Natural killer cell treated with Interleukin-12 subunit alpha and Interleukin-12 subunit beta and Interleukin-15 and Interleukin-18, amount 100 ng/mL, for 72 hours (primary cell): ENCODE results near the gene CDK15. TPM values are rescaled to one million over a fixed set of nuclear protein-coding genes. Genes with fewer than 3 reads are reported as not detected.
A peak's percentile ranks its signal among the peaks of the same experiment; 100 is the strongest.

Experiments used
- ATAC-seq, 2 donors: fragments of 150-1000 bp; cut with Tn5 transposase in 1 of 2; sonication (Bioruptor Pico), chemical (Tn5 transposase) in 1 of 2; 2 replicates each; pipeline ENCODE4 v1.10.0; 2021
- DNase-seq: peaks from one replicate; pipeline ENCODE4 v3.0.0; 2022; ENCODE audit warnings: low spot score
- H3K27ac Mint-ChIP-seq, 2 donors: 1 replicate in 1 of 2; 2 replicates in 1 of 2; pipeline ENCODE4 v1.8.0; 2022; ENCODE audit warnings: mixed read lengths in 2 of 2, mild to moderate bottlenecking in 1 of 2, moderate library complexity in 1 of 2
- H3K27me3 Mint-ChIP-seq, 2 donors: 1 replicate in 1 of 2; 2 replicates in 1 of 2; pipeline ENCODE4 v1.8.0; 2022; ENCODE audit warnings: mixed read lengths in 2 of 2
- H3K36me3 Mint-ChIP-seq: one replicate; pipeline ENCODE4 v1.8.0; 2022; ENCODE audit warnings: mixed read lengths
- H3K4me1 Mint-ChIP-seq, 2 donors: 1 replicate in 1 of 2; 2 replicates in 1 of 2; pipeline ENCODE4 v1.8.0; 2022; ENCODE audit warnings: low read depth in 2 of 2, mixed read lengths in 2 of 2, mild to moderate bottlenecking in 1 of 2
- H3K4me3 Mint-ChIP-seq: one replicate; pipeline ENCODE4 v1.8.0; 2022; ENCODE audit warnings: mixed read lengths
- H3K9me3 Mint-ChIP-seq: 2 replicates; pipeline ENCODE4 v1.8.0; 2022; ENCODE audit warnings: mixed read lengths
- total RNA-seq, 2 donors: library from RNA; stranded (reverse); gene quantifications; one replicate each; pipeline ENCODE4 v1.2.3, GENCODE V29; 2022

Gene CDK15
- total RNA-seq, 2 donors from 2014 or later = not detected

DNA sequence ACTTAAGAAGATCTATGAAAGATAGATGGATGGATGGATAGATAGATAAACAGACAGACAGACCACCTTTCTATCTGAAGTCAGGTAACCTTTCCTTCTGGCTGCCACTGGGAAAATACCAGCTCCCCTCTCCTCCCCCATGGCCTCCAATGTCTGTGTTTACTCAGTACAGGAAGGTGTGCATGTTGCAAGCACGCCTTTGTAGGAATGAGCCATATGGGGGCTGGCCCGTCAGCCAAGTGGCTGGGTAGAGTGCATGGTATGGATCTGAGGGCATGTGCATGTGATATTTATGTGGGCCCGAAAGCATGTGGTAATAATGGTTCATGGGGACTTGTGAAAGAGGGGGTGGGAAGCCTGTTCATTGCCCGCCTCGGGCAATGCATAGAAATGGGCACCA lies 118.1 kb downstream of the CDK15 start:
- Mint-ChIP-seq H3K36me3 (no peaks in the 10 kb centered on the region), H3K4me1 (no peaks in the 10 kb centered on the region), H3K9me3 (no peaks in the 10 kb centered on the region), H3K27me3 (peaks cover 24 to 40% of the 10 kb centered on the region in 2 donors), H3K27ac (no peak overlapping the region), H3K4me3 (no peak overlapping the region)
- no peak for ATAC-seq
- DNase-seq = no peak

DNA sequence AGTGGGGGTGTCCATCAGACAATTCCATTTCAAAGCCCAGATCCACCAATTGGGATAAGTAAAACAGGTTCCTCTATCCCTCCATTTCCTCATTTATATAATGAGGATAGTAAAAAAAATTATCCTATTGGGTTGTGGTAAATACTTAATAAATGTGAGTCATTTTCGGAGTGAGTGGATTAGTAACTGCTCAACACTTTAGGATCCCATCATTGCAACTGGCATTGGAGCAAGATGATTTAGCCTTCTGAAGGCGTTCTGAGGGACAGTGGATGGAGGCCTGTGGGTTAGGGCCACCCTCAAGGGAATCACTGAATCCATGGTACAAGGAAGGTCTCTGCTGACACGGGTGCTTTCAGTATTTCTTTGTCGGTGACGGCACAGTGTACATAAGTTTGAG lies 118.7 kb downstream of the CDK15 start:
- Mint-ChIP-seq H3K4me1 (no peaks in the 10 kb centered on the region), H3K36me3 (no peaks in the 10 kb centered on the region), H3K9me3 (no peaks in the 10 kb centered on the region), H3K27ac (no peak overlapping the region), H3K4me3 (no peak overlapping the region), H3K27me3 (peaks cover 24 to 40% of the 10 kb centered on the region in 2 donors)
- DNase-seq = no peak
- no peak for ATAC-seq

DNA sequence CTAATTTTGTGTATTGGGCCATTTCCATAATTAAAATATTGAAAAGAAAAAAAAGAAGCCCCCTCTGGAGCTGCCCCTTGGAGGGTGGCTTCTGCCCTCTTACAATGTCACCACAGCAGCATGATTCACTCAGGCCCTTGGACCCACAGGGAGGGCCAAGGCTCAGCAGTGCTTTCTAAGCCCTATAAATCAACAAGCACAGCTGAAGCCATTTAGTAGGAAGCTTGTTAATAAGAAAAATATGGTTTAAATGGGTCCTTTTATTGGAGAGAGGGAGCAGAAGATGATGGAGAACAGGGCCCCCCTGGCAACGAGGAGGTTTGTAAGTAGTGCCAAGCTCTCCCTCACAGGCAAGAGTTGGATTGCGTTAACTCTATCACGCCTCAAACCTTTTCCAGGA lies 119.7 kb downstream of the CDK15 start:
- Mint-ChIP-seq H3K4me1 (peaks cover 0 to 3% of the 10 kb centered on the region in 2 donors), H3K27ac (no peak overlapping the region), H3K4me3 (no peak overlapping the region)

DNA sequence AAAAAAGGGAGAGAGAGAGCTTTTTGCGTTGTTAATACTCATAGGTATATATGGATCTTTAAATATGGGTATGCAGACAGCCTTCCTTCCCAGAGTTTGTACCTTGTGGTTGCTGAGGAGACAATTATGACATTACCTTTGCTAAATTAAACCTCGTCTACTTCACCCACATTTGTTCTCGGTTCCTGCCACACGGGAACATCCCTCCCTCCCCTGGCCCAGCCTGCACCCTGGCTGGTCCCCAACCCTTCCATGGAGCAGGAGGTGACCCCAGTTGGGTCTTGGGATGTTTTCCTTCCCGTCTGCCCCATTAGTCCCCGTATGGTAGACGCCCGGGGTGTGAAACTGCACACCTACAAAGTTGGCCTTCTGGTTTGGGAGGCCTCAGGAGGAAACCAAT lies 122.0 kb downstream of the CDK15 start:
- Mint-ChIP-seq H3K36me3 (no peaks in the 10 kb centered on the region), H3K9me3 (no peaks in the 10 kb centered on the region), H3K4me1 (peaks cover 0 to 3% of the 10 kb centered on the region in 2 donors), H3K27me3 (peaks cover 29 to 30% of the 10 kb centered on the region in 2 donors), H3K4me3 (no peak overlapping the region), H3K27ac (no peak overlapping the region)
- ATAC-seq (no peak), DNase-seq (no peak)

More for the DNA sequence above, 119.7 kb downstream of the CDK15 start:
- Mint-ChIP-seq H3K9me3 (no peaks in the 10 kb centered on the region), H3K36me3 (no peaks in the 10 kb centered on the region), H3K27me3 (peaks cover 26 to 33% of the 10 kb centered on the region in 2 donors)
- ATAC-seq = no peak
- DNase-seq = no peak

DNA sequence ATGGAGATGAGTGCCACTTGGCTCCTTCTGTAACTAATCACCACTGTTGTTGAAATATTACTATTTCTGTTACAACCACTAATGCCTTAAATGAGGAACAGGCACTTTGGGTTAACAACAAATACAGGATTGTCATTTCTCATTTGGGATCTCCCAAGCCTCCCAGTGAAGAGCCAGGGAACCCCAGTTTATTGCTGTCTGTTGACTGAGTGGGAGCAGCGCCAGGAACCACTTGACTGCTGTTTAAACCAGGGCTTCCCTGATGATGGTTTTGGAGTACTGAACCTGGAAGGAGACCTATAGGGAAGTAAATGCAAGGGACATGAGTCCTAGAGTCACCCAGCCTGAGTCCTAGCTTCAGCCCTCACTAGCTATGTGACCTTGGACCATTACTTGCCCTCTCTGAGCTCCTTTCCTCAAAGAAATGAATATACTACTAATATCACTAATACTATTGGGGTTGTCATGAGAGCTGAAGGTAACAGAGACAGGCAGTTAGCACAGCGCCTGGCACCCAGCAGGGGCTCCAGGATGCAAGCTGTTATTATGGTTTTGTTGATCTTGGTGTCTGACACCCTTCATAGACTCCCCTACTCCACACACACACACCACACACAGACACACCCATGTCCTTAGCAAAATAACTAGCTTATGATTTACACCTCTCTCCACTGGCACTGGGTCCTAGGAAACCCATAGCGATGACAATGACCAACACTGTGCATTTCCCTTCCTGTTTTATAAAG lies 123.1 kb downstream of the CDK15 start:
- peaks cover 27 to 36% of the 10 kb centered on the region in 2 donors for H3K27me3 Mint-ChIP-seq
- ATAC-seq (no peak), DNase-seq (no peak)
- peaks cover 0 to 3% of the 10 kb centered on the region in 2 donors for H3K4me1 Mint-ChIP-seq
- H3K27ac Mint-ChIP-seq = no peak overlapping the region
- no peak overlapping the region for H3K4me3 Mint-ChIP-seq
- H3K36me3 Mint-ChIP-seq = no peaks in the 10 kb centered on the region
- no peaks in the 10 kb centered on the region for H3K9me3 Mint-ChIP-seq

DNA sequence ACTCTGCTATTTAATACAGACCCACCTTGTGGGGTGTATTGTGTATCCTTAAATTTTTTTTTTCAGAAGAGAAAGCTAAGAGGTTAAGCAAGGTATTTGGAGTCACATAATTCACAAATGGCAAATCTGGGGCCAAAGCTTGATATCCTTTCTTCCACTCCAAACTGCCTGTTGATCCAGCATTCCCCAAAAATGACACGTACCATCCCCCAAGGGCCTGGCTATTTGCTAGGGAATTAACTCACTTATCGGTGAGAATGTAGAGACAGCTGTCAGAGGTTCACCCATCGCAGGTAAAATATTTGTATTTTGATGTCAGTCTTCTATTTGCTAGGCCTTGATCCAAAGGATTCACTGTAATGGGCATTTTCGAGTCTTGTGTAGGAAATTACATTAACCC lies 123.7 kb downstream of the CDK15 start:
- Mint-ChIP-seq H3K9me3 (no peaks in the 10 kb centered on the region), H3K4me3 (no peak overlapping the region), H3K27ac (no peak overlapping the region), H3K4me1 (peaks cover 0 to 3% of the 10 kb centered on the region in 2 donors), H3K27me3 (peaks cover 21 to 31% of the 10 kb centered on the region in 2 donors), H3K36me3 (no peaks in the 10 kb centered on the region)
- DNase-seq = no peak
- ATAC-seq = no peak

DNA sequence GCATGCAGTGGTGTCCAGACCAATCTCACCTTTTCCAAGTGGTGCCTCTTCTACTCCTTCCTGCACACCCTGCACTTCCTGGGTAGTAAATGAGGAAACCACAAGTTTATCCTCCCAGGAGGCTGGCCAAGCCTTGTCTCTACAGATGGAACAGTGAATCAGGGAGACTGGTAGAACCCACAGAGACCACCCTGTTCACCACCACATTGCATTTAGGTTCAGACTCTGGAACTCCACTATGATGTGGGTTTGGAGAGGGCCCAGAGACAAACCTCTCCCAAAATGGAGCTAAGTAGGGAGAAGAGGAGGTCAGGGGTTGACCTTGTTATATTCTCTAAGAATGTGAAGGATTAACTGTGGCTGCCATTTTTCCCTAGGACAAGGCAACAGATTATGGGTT lies 124.5 kb downstream of the CDK15 start:
- Mint-ChIP-seq H3K9me3 (no peaks in the 10 kb centered on the region), H3K27me3 (peaks cover 25 to 28% of the 10 kb centered on the region in 2 donors), H3K4me1 (peaks cover 0 to 3% of the 10 kb centered on the region in 2 donors), H3K4me3 (no peak overlapping the region), H3K27ac (no peak overlapping the region), H3K36me3 (no peaks in the 10 kb centered on the region)
- DNase-seq (no peak), ATAC-seq (no peak)

DNA sequence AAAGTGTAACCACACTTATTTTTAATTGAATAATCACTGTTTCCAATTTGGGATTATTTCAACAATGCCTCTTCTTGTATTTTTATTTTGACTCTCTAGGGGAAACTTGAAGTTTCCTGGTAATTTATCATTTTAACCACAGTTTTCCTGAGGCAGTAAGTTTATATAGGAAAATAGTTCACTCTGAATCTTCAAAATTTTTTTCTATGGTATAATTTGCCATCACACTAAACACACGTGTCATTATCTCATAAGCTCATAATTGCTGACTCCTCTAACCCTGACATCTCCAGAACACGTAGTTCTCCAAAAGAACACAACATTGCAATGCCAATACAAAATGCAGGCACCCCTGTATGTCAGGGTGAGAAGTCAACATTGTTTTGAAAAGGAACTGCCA lies 125.1 kb downstream of the CDK15 start:
- peaks cover 20 to 28% of the 10 kb centered on the region in 2 donors for H3K27me3 Mint-ChIP-seq
- peaks cover 0 to 3% of the 10 kb centered on the region in 2 donors for H3K4me1 Mint-ChIP-seq
- ATAC-seq (no peak), DNase-seq (no peak)
- H3K27ac Mint-ChIP-seq = no peak overlapping the region
- H3K4me3 Mint-ChIP-seq = no peak overlapping the region
- no peaks in the 10 kb centered on the region for H3K9me3 Mint-ChIP-seq
- H3K36me3 Mint-ChIP-seq = no peaks in the 10 kb centered on the region

DNA sequence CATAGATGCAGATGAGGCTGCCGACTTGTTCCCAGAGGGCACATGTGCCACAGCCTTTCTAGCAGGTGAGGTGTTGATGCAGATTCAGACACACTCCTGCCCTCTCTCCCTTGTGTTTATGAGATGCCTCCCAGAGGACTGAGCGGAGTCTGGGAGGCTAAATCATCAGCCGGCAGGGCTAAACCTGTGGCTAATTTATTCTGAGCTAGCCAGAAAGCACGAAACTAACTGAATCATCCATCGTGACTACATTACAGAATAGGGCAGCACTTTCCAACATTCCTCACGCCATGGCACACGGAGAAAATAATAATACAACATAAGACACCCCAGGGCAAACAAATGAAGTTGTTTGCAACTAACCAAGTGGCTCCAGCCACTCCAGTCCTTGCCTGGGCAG lies 125.6 kb downstream of the CDK15 start:
- ATAC-seq = no peak

DNA sequence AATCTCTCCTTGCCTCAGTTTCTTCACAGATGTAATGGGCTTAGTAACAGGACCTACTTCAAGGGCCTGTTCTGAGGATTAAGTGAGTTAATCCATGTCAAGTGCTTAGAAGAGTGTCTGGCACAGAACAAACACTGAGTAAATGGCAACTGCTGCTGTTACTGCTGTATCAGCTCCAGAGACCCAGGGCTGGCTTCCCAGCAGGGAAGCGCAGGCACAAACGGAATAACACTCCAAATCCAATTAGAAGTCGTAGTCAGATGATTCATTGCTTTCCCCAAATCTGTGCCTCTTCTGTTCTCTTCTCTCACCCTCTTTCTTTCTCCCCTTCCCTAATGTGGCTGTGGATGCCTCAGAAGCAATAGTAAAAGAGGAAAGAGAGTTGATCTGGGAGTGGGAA lies 126.2 kb downstream of the CDK15 start:
- Mint-ChIP-seq H3K27me3 (peaks cover 22 to 25% of the 10 kb centered on the region in 2 donors), H3K9me3 (no peaks in the 10 kb centered on the region), H3K36me3 (no peaks in the 10 kb centered on the region), H3K4me1 (peaks cover 0 to 3% of the 10 kb centered on the region in 2 donors), H3K27ac (no peak overlapping the region), H3K4me3 (no peak overlapping the region)
- DNase-seq (no peak), ATAC-seq (no peak)

More for the DNA sequence above, 125.6 kb downstream of the CDK15 start:
- peaks cover 0 to 3% of the 10 kb centered on the region in 2 donors for H3K4me1 Mint-ChIP-seq
- DNase-seq = no peak
- no peak overlapping the region for H3K27ac Mint-ChIP-seq
- no peaks in the 10 kb centered on the region for H3K36me3 Mint-ChIP-seq
- no peak overlapping the region for H3K4me3 Mint-ChIP-seq
- H3K27me3 Mint-ChIP-seq = peaks cover 20 to 28% of the 10 kb centered on the region in 2 donors
- H3K9me3 Mint-ChIP-seq = no peaks in the 10 kb centered on the region

DNA sequence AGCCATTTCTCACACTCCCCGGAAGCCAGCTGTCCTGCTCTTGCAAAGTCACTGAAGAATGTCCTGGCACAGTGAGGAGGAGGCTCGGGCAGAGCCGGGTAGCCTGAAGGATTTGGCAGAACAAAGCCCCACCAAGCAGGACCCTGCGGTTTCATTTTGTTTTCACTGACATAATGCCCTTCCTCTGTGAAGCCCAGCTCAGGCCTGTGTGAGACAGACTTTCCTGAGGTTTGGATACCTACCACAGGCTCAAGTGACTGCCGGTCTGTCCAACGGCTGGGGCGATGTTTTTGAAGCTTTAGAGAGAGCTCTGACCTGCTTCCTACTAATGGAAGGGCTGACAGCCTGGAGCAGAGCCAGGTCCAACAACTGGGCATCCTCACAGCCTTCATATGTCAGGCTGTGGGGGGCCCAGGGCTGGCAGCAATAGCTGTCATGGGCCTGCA lies 127.5 kb downstream of the CDK15 start:
- peak in 1 of 2 donors; percentile 36 for ATAC-seq

DNA sequence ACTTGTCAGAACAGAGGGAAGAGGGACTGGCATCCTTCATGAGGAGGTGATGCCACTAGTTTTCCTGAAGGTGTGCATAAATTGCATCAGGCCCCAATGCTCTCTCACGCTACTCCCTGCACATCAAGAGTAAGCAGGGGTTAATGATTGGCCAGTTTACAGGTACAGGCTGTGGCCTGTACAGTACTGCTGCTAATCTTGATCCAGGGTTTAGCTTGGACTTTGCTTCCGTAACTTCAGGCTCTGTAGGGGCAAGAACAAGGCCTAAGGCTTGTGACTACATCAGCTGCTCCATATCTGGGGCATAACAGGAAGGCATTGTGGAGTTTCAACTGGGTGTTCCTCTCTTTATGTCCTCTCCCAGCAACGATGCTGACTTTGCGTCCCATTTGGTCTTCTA lies 130.5 kb downstream of the CDK15 start:
- Mint-ChIP-seq H3K4me1 (no peaks in the 10 kb centered on the region), H3K4me3 (no peak overlapping the region), H3K36me3 (no peaks in the 10 kb centered on the region), H3K27me3 (peaks cover 13 to 21% of the 10 kb centered on the region in 2 donors), H3K9me3 (no peaks in the 10 kb centered on the region), H3K27ac (no peak overlapping the region)
- ATAC-seq (no peak), DNase-seq (no peak)

More for the DNA sequence above, 127.5 kb downstream of the CDK15 start:
- Mint-ChIP-seq H3K27ac (no peak overlapping the region), H3K9me3 (no peaks in the 10 kb centered on the region), H3K27me3 (peaks cover 20 to 21% of the 10 kb centered on the region in 2 donors), H3K36me3 (no peaks in the 10 kb centered on the region), H3K4me3 (no peak overlapping the region), H3K4me1 (peaks cover 0 to 3% of the 10 kb centered on the region in 2 donors)
- no peak for DNase-seq

DNA sequence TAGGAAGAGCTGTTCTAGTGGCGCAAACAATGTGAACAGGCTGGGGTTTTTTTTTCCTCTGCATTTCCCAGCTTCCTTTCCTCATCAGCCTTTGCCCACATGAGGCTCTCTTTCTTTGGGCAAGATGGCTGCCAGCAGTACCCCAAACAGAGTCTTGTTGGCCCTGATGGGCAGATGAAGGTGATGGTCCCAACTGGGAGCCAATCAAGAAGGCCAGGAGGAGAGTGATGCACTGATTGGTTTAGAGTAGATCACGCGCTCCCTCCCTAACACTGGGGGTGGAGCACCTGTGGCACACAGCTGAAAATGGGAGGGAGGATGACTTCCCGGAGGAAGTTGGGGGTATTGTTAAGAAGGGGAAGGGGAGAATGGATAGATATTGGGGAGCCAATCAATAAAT lies 131.0 kb downstream of the CDK15 start:
- H3K27me3 Mint-ChIP-seq = peaks cover 16 to 26% of the 10 kb centered on the region in 2 donors

DNA sequence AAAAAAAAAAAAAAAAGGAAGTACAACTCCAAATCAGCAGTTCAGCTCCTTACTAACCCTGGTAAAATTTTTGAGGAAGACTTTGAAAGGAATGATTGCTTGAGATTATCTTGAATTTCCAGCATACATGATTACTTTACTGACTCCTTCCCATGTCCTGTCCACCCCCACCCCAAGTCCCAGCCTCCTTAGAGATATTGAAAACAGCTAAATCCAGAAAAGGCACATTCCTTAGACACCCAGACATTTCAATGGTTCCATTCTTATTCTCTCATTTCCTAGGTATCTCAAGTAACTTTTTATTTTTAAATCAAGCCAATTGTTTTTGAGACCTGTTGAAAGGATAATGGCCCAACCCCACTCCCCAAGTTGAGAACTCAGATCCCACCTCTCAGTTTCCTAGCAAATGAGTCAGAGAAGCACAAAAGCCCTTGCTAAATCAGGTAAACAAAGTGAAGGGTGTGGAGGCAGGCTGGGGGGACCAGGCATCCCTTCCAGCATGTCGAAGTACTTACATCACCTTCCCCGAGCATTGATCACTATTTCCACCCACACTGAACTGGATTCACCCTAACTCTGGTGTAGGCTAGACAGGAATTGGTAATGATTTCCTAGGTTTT lies 131.9 kb downstream of the CDK15 start:
- Mint-ChIP-seq H3K4me1 (no peaks in the 10 kb centered on the region), H3K9me3 (no peaks in the 10 kb centered on the region), H3K27me3 (peaks cover 19 to 22% of the 10 kb centered on the region in 2 donors), H3K4me3 (no peak overlapping the region), H3K27ac (no peak overlapping the region), H3K36me3 (no peaks in the 10 kb centered on the region)
- ATAC-seq (no peak), DNase-seq (no peak)

More for the DNA sequence above, 131.0 kb downstream of the CDK15 start:
- ATAC-seq = no peak
- Mint-ChIP-seq H3K9me3 (no peaks in the 10 kb centered on the region), H3K27ac (no peak overlapping the region), H3K4me3 (no peak overlapping the region), H3K36me3 (no peaks in the 10 kb centered on the region), H3K4me1 (no peaks in the 10 kb centered on the region)
- DNase-seq = no peak
